Stimulated activated CD8-positive, alpha-beta memory T cell treated with anti-CD3 and anti-CD28 coated beads, Interleukin-12 subunit alpha, Interleukin-12 subunit beta, amount 100 ng/mL, for 24 hours (primary cell): Measurements from ENCODE around the gene MYBPC3.

Experiments used
- DNase-seq: peaks from one replicate; pipeline ENCODE4 v3.0.0-alpha.2; 2020; ENCODE audit errors: extremely low read depth

Gene MYBPC3

DNA sequence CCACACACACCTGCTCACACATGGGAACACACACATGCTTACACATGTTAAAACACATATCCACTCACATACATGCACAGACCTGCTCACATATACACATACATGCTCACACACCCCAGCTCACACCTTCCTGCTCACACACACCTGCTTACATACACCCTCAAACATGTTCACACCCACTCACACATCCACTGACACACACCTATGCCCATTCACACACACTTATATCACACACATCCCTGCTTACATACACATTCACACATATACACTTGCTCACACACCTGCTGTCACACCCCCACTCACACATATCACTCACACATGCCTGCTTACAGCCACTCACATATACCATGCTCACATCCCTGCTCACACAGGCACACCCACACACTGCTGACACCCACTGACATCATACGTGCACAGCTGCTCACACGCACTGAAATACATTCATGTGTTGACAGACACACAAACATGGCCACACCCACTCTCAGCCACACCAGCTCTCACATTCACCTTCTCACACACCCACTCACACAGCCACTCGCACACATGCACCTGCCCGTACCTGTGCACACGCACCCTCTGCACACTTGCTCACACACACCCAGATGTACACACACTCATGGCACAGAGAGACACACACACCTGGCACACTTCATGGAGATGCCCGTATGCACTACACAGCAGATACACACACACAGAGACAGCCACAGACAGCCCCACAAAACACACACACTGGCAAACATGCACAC is 5.7 kb upstream of the MYBPC3 start:
- no peak for DNase-seq

DNA sequence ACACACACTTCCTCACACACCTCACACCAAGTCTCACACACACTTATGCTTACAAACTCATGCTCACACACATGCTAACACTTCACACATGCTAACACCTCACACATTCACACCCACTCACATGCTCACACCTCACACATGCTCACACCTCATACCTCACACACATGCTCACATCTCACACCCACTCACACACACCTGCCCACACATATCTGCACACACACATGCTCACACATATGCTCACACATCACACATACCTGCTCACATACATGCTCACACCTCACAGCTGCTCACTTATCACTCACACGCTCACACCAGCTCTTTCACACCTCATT is 4.5 kb upstream of the MYBPC3 start:
- DNase-seq: no peak

DNA sequence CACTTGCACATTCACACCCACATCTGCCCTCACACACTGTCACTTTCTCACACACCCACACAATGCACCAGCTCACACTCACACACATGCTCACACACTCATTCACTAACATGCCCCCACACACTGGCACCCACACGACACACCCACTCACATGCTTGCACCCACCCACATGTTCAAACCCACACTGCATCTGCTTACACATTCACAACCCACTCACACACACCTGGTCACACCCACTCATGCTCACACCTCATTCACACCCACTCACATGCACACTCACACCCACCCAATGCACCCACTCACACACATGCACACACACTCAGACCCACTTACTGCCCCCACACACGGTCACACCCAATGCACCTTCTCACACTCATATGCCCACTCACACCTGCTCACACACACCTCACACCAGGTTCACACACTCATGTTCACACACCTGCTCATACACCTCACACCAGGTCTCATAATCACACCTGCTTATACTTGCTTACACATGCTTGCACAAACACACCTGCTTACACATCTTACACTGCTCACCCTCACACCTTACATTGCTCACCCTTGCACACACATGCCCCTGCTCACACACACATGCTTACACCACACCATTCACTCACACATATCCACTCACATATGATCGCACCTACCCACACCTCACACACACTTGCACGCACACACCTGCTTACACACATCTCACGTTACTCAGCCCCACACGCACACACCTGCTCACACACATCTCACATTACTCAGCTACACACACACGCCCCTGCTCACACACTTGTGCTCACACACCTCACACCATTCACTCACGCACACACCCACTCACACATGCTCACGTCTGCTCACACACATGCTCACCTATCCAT is 3.9 kb upstream of the MYBPC3 start:
- DNase-seq: no peak

DNA sequence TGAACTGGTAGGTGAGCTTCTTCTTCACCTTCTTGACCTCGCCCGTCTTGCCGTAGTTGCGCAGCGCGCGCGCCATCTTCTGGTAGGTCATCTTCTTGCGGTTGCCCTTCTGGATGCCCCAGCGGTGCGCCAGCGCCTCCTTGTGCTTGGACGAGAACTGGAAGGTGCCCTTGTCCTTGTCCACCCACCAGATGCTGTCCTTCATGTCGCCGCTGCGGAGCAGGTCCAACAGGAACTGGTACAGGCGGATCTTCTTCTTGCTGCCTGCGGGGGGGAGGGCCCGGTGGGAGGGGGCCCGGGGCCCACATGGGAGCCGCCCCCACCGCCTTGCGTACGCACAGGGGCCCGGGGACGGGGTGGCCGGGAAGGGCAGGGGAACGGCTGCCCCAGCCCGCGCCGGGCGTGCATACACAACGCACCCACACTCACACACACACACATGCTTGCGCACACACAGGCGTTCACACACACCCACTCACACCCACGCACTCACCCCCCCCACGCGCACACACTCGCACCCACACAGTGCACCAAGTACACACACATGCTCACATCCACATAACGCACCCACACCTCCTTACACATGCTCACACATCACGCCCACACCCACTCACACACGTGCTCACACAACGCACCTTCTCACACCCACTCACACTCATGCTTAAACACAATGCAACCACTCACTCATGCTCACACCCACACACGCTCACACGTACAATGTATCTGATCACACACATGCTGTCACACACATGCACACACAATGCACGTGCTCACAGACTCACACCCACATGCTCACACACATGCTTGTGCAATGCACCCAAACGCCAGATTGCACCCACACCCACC is 3.0 kb upstream of the MYBPC3 start:
- no peak for DNase-seq

DNA sequence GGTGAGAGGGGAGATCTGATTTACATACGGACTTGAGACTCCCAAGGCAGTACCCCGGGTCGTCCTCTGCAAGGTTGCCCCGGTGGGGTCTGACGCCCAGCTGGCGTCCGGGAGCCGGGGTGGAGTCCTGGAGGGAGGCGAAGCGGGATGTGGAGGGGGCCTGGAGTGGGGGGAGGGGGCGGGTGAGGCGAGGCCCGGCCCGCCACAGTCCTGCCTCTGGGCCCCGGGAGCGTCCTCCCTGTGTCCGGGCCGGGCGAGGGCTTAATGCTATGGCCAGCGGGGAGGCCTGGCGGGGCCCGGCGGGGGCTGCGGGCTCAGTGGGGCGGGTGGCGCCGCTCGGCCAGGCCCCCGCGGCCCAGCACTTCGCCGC is 2.4 kb upstream of the MYBPC3 start:
- DNase-seq: no peak

DNA sequence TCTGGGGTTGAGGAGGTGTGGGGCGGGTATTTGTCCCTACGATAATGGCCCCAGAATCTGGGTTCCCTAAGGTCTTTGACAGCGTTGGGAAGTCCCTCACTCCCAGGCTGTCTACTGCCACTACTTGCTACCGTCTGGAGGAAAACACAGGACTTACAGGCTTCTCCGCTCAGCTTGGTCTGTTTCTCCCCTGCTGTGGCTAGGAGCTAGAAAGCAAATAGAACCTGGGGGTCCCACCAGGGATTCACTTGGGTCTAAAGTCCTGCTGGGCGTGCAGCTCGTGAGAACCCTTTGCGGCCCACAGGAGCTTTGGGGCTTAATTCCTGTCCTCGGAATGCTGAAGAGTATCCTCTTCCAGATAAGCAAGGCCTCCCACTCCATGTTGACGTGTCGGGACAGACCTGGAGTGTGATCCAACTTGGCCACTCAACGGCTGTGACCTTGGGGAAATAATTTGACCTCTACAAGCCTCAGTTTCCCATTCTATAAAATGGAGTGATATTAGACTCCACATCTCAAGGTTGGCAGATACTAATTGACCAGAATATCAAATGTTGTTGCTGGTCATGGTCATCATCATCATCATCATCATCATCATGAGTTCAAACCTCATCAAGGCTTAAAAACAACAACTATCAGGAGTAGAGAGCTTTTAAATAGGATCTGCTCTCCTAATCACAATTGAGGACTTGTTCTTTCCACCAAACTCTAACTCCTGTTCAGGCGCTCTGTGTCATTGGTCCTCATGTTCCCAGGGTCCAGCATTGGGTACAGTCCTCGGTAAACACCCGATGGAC is 1.7 kb upstream of the MYBPC3 start:
- no peak for DNase-seq

DNA sequence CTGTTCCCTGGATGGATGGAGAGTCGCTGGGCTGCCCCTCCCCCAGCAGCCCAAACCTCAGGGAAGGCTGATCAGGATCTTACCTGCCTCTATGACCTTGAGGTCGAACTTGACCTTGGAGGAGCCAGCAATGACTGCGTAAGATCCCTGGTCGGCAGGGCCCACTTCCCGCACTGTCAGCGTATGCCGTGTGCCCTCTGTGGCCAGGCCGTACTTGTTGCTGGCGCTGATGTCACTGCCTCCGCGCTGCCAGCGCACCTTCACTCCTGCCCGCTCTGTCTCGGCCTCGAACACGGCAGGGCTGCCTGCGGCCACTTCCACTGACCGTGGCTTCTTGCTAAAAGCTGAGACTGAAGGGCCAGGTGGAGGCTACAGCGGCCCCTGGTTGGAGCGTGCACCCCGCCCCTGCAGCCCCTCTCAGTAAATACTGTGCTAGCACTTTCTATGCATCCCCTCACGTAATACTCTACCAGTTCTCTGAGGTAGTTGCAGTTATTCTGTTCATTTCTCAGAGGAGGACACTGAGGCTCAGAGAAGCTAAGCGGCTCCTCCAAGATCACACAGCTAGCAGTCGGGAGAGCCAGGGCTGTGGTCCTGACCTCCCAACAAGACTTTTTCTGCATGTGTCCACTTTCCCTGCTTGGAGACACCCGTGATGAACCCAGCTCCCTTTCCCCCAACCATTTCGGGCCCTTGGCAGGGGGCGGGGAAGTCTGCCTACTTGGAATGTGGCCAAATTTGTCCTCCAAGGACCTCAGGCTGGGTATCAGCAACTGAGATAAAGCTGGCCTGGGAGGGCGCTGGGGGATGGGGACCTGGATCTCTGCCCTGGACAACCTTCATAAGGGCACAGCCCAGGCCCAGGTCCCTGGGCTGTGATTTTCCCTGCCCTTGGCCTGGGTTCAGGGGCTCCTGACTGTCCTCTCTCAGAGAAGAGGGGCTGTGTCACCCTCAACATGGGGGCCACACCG is 1.1 kb downstream of the MYBPC3 start:
- DNase-seq: no peak

DNA sequence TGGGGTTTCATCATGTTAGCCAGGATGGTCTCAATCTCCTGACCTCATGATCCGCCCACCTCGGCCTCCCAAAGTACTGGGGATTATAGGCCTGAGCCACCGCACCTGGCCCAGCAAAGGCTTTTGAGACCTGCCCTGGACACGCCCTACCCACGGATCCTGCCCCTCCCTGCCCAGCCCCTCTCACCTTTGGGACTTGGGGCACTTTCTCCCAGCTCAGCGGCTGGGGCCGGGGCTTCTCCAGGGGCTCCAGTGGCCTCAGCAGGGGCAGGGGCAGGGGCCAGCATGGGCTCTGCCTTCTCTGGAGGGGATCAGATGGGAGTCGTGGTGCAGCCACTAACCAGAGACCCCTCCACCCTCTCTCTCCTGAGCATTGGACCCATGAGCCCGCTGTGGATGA is 2.2 kb downstream of the MYBPC3 start:
- DNase-seq: no peak

DNA sequence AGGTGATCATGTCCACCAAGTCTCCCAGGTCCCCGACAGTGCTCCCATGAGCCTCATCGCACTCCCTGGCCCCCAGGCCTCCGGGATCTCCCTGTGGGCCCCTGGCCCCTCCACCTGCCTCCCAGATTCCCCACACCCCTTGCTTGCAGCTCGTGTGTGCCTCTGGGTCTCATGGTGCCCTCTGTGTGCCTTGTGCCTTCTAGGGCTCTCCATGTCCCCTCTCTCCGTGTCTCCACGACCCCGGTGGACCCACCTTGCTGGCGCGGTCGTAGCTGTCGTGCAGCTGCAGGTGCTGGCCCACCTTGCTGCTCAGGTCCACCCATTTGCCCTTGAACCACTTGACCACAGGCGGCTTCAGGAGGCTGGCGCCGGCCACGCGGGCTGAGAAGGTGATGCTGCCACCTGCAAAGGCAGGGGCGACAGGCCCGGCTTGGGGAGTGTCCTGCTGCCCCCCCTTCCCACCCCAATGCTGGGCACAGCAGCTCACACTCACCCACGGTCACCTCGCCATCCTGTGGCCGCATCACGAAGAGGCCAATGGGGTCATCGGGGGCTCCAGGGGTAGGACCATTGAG is 2.9 kb downstream of the MYBPC3 start:
- DNase-seq: no peak

DNA sequence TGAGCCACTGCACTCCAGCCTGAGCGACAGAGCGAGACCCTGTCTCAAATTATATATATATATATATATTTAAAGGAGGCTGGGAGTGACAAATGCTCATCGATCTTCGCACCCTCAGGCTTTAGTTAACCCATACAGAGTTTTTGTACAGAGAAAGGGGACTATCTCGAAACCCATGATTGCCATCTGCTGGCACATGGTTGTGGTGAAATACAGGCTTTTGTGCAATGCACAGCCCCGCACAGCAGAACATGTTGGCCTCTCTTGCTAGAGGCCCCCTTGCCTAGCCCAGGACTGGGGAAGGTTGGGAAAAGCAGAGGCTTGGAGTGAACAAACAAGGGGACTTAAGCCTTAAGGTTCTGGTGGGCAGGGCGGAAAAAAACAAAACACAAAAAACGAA is 3.6 kb downstream of the MYBPC3 start:
- no peak for DNase-seq

DNA sequence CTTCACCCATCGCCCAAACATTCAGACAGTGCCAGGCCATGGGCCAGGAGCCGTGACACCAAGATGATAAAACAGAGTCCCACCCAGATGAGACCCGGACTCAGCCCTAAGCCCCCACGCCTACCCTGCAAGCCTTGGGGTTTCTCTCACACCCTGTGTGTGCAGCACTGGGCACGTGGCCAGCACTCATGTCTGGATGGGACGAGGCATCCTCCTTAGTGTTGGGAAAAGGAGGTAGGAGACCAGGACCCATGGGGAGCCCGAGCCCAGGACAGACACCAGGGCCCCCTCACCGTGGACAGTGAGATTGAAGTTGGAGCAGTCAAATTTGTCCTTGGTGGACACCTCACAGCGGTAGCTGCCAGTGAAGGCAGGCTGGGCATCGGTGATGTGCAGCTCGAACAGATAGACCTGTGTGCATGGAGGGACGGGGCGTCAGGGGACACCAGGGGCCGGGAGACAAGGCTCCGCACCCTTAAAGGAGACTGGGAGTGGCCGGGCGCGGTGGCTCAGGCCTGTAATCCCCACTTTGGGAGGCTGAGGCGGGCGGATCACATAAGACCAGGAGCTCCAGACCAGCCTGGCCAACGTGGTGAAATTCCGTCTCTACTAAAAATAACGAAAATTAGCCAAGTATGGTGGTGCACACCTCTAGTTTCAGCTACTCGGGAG is 4.2 kb downstream of the MYBPC3 start:
- no peak for DNase-seq

DNA sequence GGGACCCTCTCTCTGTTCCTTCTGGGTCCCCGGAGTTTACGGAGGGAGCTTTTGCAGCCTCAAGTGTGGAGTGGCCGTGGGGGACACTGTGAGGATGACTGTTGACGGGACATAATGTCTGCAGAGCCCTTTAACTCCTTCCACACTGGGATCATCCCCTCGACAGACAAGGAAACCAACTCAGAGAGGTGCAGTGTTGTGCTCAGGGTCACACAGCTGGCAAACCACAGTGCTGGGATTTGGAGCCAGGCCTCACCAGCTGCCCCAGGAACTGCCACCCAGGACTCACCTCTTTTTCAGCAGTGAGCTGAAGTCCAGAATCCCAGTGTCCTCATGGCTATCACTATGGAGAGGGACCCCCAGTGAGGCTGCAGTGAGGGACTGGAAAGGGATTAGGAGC is 5.4 kb downstream of the MYBPC3 start:
- DNase-seq: no peak

DNA sequence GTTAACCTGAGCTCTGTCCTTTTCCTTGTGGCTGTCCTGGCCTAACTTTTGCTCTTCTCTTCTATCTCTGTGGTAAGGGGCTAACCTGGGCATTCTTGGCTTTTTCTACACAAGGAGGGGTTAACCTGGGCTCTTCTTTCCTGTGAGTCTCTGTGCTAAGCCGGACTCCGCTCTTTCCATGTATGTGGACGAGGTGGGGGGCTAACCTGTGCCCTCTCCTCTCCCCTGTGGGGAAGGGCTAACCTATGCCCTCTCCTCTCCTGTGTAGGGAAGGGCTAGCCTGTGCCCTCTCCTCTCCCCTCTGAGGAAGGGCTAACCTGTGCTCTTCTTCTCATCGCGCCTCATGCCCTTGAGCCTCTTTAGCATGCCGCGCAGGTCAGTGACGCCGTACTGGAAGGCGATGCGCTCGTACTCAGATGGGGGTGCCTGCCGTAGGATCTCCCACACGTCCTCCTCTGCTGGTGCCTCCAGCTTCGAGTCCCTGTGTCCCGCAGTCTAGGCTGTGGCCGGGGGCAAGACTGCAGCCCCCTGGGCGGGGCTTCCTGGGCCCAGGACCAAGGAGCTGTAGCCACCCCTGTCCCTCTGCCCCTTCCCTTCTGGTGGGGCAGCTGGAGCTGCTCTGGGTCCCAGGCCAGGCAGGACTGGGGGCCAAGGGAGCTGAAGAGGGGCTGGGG is 6.5 kb downstream of the MYBPC3 start:
- no peak for DNase-seq

DNA sequence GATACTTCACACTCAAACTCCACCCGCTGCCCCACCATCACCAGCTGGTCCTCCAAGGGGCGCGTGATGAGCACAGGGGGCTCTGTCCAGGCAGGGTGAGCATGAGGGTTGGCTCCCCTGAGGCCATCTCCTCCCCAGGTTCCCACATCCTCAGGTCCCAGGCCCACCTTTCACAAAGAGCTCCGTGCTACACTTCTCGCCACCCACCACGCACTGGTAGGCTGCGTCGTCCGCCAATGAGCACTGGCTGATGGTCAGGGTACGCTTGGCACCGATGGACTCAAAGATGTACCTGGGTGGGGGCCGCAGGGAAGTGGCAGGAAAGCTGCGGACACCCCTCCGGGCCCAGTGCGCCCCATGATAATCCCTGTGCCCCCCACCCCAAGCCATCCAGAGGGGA is 9.6 kb downstream of the MYBPC3 start:
- DNase-seq: no peak

DNA sequence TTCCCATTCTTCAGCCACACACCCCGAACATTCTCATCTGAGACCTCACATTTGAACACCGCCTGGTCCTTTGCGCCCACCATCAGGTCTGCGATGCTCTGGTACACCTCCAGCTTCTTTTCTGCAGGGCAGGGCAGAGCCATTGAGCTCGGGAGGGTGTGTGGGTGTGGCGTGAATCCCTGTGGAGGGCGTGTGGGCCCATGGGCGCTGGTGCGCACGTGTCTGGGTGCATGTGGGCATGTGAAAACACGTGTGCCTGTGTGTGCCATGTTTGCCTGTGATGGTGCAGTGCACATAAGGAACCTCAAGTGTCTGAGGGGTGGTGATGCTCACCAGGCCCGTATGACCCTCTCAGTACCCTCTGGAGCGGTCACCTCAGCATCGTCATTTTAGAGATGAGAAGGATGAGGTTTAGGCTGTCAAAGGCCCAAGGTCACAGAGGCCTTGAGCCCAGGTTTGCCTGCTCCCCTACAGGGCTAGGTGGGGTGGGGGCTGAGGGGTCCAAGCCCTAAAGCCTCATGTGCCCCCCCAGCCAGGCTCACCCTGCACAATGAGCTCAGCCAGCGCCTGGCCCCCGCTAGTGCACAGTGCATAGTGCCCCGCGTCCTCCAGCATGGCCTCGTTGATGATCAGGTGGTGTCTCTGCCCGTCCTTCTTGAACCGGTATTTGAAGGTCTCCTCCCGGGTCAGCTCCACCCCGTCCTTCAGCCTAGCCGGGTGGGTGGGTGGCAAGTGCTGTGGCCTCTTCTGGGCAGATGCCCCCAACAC is 10.3 kb downstream of the MYBPC3 start:
- no peak for DNase-seq

DNA sequence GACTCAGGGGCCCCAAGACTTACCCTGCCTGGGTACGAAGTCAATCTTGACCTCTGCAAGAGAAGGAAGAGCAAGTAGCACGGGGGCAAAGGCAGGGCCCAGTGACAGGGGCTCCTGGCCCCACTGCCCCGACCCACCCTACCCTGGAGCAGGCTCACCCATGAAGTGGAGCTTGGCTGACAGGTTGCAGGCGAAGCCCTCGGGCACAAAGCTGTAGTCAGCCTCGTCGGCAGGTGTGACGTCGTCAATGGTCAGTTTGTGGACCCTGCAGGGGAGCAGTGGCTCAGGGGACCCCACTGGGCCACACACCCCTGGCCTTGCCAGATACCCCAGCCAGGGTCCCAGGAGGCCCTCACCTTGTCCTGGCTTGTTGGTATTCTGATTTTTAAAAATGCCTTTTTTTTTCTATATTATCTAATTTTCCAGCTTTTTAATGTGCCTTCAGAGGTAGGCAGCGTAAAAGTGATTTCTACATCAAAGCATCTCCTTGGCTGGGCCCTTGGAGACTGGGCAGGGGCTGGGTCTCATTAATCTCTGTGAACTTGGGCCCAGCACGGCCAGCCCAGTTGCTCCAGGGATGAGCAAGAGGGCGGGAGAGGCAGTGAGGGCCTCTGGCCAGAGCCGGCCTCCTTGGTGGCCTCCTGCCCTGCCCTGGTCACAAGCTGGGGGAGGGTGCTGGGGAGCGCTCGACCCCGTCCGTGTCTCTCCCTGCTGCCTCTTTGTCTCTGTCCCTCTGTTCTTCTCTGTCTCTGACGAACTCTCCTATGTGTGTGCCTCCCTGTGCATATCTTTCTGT is 11.3 kb downstream of the MYBPC3 start:
- no peak for DNase-seq

DNA sequence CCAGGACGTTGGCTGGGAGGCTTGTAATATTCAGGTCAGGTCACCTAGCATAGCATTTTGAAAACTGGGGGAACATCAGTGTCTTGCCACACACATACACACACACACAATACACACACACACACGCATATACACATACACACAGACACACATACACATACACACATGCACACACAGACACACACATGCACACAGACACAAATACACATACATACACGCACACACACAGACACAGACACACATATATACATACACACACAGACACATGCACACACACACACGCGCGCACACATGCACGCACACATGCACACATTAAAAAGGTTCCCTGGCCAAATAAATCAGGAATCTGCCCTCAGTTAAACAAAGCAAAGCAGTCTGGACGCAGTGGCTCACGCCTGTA is 12.5 kb downstream of the MYBPC3 start:
- no peak for DNase-seq
